GM21528 (cell line): Measurements from ENCODE around the gene CMBL.
A peak's percentile ranks its signal among the peaks of the same experiment; 100 is the strongest.
"Not testable (repeated sequence)": the region's sequence is repeated elsewhere in the genome, so short reads cannot be mapped to it uniquely, and the experiment has no call there.

Experiments used
- ATAC-seq: cut with Tn5 transposase; IDR thresholded peaks from one replicate; pipeline ENCODE4 v1.9.1; 2021; ENCODE audit warnings: mild to moderate bottlenecking, moderate library complexity; ENCODE audit not compliant: unreplicated experiment, low FRiP score

Gene CMBL

GRCh38 chr5:10286862-10287227 is 20.9 kb downstream of the CMBL start:
- no peak for ATAC-seq

- ATAC-seq: no peak
Measured at GRCh38 chr5:10286162-10286861, 21.4 kb downstream of the CMBL start.

GRCh38 chr5:10285362-10285761 is 22.3 kb downstream of the CMBL start:
- ATAC-seq: not testable (repeated sequence)

GRCh38 chr5:10283927-10284635 is 23.6 kb downstream of the CMBL start:
- peak; percentile 98 for ATAC-seq

- no peak for ATAC-seq
Measured at GRCh38 chr5:10279925-10280720, 27.6 kb downstream of the CMBL start.

DNA sequence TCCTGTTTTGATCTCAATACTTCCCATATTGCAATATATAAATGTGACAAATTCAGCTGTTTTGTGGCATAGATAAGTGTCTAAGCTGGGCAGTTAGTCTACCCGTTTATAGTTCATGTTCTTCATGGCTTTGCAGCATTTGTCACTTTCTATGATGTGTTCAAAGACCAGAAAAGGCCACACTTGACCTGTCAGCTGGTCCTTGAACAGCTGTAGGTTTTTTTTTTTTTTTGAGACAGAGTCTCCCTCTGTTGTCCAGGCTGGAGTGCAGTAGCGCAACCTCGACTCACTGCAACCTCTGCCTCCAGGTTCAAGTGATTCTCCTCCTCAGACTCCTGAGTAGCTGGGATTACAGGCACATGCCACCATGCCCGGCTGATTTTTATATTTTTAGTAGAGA is 28.4 kb downstream of the CMBL start:
- ATAC-seq: no peak

DNA sequence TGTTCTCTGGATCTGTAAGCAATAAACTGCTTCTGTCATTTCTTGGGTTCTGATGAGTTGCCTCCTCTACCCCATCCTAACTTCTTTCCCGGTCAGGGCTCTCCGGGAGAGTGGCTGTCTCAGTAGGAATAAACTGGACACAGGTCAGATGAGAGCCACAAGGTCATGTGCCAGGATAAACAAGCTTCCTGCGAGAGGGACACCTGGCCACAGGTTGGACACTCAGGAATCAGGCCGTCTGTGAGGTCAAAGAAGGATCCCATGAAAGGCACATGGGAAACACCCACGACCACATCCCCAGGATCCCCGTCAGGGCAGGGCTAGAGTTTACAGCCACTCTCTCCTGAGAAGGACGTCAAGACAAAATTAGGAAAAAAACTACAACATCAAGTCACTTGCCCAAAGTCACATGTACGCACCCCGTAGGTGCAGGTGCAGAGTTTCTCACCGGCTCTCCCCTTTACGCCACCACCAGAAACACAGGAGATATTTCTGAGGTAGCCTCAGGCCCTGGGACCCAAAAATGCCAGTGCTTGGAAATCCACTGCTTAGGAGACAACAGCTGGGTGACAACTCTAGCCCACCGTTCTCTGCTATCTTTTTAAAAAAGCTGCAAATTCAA is 28.9 kb downstream of the CMBL start:
- ATAC-seq: no peak

DNA sequence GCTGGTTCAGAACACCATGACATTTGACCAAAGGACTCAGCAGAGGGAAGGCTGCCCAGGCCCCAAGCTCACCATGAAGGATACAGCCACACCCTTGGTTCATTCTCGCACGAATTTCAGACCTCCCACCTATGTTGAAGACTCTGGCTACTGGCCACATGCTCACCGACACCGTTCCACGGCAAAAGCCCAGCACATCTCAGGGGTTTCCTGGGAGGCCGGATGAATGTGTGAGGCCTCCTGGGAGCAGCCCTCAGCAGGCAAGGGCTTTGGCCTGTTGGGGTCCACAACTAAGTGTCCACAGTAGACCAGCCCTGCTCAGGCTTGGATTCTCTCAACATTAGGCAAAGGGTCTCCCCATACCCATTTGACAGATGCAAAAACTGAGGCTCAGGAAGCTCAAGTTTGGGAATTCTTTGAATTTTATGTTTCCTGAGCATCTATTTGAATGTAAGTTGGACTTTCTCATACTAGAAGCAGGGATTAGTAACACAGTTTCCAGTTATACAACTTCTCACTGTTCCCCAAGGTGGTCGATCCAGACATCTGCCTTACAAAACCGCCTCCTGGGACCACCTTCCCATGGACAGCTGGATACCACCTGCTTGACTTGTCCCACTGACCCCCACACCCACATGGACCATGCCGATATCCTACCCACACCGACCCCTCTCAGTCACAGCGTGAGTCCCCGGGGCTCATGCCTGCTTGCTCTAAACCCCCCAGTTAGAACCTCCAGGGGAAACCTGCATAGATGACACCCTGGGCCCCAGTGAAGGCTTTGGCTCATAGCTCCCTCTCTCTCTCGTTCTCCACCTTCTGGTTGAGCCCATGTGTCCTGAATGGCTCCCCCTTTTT is 29.7 kb downstream of the CMBL start:
- ATAC-seq: no peak

GRCh38 chr5:10276691-10277090 is 31.0 kb downstream of the CMBL start:
- no peak for ATAC-seq

DNA sequence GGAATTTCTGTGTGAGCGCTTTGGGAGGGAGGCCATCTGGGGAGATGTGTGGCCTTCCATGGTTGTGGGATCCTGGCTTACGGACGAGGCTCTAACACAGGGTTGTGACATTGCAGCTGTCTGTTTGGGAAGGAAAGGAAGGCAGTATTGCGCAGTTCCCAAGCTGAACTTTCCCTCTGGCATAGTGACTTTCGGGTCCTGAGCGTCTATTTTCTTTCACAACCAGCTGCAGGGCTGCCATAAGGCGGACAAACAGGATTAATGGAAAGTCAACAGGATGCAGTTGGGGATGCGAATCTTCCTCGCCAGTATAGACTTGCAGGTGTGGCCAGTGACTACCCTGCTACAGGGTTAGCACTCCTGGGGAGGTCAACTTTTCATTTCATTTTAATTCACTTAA is 31.7 kb downstream of the CMBL start:
- ATAC-seq: no peak

DNA sequence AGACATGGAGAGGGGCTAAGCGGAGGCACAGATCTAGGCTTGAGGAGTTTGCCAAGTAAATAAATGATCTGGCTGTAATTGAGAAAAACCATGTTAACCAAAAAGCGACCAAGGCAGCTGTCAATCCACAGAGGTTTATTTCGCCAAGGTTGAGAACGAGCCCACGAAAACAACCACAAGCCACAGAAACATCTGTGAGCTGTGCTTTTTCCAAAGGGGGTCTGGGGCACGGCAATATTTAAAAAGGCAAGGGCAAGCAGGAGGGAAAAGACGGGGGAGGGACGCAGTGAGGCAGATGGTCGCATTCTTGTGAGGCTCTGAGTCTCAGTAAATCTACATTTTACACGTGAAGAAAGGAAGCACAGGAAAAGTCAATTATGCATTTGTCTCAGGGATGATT is 32.2 kb downstream of the CMBL start:
- no peak for ATAC-seq

GRCh38 chr5:10272875-10273209 is 34.9 kb downstream of the CMBL start:
- ATAC-seq: not testable (repeated sequence)

DNA sequence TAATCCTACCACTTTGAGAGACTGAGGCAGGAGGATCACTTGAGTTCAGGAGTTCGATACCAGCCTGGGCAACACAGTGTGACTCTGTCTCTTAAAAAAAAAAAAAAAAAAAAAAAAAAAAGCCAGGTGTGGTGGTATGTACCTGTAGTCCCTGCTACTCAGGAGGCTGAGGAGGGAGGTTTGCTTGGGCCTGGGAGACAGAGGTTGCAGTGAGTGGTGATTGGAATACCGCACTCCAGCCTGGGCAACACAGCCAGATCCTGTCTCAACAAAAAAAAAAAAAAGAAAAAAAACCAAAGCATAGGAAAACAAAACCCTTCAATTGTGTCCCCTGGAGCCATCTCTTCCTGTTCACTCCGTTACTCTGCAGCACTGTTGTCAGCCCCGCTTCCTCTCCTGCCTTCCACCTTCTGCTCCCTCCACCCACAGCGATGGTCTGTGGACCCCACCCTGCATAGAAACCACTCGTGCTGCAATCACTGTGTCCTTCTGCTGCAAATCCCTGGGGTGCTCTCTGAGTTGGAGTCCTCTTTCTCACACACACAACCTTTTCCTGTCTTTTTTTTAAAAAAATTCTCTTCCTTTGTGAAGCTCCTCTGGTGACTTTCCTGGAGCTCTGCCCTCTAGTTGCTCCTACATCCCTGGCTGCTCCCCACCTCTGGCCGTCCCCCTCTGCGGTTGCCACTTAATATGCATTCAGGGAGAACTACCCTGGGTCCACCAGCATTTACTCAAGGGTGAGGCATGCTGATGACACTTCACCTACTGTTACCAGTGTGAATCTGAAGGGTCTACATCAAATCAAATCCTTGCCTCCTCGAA is 35.4 kb downstream of the CMBL start:
- no peak for ATAC-seq

GRCh38 chr5:10268100-10268499 is 39.6 kb downstream of the CMBL start:
- ATAC-seq: no peak

DNA sequence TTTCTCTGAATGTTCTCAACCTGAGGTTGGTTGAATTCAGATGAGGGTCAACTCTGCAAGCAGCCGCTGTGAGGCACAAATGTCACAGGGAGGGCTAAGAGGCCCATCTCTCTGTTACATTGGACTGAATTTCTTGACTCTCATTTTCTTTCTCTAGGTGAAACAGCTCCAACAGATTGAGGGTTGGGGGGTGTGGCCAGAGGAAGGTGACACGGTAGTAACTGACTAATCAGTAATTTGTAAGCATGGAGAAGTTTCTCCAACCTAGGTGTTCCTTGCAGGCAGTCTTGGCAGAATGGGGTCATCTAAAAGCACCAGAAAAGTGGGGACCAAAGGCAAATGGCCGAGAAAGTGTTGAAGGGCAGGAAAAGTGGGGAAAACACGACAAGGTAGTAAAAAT is 40.9 kb downstream of the CMBL start:
- ATAC-seq: no peak

DNA sequence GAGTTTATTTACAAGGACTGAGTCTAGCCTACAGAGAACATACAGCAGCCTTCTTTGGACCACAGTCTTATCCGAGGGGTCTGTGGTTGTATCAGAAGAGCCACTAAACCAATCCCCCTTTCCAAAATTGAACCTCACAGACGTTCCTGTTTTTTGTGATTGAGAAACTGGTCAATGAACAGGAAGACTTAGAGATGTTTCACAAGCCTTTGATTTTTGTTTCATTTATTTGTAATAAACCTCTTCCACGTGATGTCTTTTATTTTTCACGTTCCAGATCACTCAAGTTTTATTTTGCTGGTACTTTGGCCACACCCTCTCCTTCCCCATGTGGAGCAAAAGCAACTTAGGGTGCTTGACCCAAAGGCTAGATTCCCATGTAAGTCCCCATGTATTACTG is 41.6 kb downstream of the CMBL start:
- ATAC-seq: no peak

DNA sequence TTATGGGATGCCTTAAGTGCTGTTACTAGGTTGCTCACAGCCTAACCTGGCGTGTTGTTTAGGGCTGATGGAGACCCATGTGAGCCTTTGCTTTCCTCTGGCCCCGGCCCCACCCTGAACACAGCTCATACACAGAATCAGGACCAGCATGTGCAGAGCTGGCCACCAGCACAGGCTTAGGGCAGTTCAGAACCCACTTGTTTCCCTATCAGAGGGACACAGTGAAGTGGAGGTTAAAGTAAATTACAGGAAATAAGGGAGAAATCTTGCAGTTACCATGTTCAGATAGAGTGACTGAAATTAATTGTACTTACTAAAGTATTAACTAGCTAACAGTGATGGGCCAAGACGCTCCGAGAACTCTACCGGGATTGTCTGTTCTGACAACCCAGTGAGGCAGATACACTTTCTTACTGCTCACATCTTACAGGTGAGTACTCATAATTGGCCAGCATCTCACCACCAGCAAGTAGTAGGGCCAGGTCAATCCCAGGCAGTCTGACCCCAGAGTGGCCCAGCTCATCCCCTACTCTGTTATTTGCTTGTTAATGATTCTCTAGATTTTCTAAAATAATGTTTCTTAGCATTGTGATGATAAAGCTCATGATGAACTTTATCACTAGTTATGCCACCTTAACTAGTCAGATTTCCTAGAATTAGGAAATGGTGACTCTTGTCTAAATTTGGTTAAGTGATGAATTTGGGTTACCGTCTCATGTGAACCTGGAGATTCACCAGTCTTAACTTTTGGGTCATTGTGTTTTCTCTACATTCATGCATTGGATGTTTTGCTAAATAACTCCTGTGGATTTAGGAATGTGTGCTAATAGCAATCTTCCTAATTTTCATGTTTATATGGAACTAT is 42.2 kb downstream of the CMBL start:
- ATAC-seq: no peak

GRCh38 chr5:10264604-10265003 is 43.1 kb downstream of the CMBL start:
- no peak for ATAC-seq

- ATAC-seq: no peak
Measured at GRCh38 chr5:10262995-10263394, 44.7 kb downstream of the CMBL start.
